ENCODE results near the gene PPFIBP1.

DNA sequence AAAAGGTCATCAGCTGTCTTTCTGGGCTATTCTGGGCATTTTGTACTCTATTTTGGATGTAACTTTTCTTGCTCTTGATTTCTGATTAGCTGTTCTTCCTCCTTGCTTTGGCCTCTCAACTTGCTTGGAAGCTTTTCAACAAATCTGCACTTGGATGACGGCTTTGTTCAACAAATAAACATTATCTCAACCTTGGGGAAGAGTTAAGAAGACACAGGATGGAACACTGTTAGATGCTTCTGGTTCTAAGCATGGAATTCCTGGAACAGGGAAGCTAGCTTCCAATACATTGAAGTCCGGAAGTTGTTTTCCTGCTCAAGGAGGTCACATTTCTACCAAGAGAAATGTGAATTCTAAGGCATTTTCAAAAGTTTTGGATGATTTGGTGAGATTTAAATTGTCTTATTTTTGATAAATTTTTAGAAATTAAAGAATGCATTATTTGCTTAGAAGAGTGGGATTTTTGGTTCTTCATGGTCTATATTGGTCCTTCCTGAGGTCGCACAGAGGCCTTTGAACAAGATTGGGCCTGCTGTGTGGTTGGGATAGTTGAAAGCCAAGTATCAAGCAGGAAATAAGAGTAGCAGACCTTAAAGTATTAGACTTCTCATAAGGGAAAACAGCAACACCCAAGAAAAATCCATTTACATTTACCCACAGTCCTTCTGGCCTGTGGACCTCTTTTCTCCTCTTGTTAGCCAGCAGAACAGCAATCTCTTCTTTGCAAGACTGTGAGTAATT lies 59.2 kb downstream of the PPFIBP1 start:
- TF ChIP-seq, protein P1, sequence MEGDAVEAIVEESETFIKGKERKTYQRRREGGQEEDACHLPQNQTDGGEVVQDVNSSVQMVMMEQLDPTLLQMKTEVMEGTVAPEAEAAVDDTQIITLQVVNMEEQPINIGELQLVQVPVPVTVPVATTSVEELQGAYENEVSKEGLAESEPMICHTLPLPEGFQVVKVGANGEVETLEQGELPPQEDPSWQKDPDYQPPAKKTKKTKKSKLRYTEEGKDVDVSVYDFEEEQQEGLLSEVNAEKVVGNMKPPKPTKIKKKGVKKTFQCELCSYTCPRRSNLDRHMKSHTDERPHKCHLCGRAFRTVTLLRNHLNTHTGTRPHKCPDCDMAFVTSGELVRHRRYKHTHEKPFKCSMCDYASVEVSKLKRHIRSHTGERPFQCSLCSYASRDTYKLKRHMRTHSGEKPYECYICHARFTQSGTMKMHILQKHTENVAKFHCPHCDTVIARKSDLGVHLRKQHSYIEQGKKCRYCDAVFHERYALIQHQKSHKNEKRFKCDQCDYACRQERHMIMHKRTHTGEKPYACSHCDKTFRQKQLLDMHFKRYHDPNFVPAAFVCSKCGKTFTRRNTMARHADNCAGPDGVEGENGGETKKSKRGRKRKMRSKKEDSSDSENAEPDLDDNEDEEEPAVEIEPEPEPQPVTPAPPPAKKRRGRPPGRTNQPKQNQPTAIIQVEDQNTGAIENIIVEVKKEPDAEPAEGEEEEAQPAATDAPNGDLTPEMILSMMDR (IDR thresholded peaks at IDR 0.05), result no peak
- TF ChIP-seq POLR2A (IDR thresholded peaks at IDR 0.05), result no peak
